Measurements from ENCODE around the gene PCDH19. TPM values are rescaled to one million over a fixed set of nuclear protein-coding genes. Genes with fewer than 3 reads are reported as not detected.

PCDH19 gene
- polyA plus RNA-seq, 2 of the 4 experiments (the other 2 are of a cell fraction): 0.01 to 0.03 TPM

DNA sequence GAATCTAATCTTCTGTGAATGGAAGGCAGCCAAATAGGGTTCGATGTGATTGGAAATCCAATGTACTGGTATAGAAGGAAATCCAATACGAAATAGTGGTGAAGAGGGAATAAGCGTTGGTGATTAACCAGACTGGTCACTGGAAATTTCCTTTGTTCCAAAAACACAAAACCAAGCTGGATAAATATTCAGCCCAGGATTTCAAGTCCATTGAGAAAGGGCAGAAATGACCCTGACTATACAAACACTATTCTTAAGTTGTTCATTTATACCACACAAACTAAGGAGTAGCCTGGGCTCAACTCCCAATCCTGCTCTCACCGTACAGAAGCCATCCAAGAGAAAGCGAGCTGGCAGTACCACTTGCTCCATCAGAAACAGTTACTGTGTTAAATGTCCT lies 32.2 kb downstream of the PCDH19 start:
- DNase-seq (ENCODE audit: low read depth in 1 of 2, low spot score in 1 of 2) (no peak), ATAC-seq (no peak), FAIRE-seq (no peak)
- ChIA-PET POLR2A (no interaction called here), CTCF (interaction anchor here (1.3 to 2.2 kb wide), 2 partner anchors 10 to 14 kb away, joined by 3 to 9 read pairs; no protein-coding TSS in a partner anchor)
- no peaks in the 10 kb centered on the region for H3K9me3 ChIP-seq
- TF ChIP-seq, protein P1, sequence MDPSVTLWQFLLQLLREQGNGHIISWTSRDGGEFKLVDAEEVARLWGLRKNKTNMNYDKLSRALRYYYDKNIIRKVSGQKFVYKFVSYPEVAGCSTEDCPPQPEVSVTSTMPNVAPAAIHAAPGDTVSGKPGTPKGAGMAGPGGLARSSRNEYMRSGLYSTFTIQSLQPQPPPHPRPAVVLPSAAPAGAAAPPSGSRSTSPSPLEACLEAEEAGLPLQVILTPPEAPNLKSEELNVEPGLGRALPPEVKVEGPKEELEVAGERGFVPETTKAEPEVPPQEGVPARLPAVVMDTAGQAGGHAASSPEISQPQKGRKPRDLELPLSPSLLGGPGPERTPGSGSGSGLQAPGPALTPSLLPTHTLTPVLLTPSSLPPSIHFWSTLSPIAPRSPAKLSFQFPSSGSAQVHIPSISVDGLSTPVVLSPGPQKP (IDR thresholded peaks at IDR 0.05; ENCODE audit: low read depth, low read length): no peak
- no peak for TF ChIP-seq NFE2L2 (conservative IDR thresholded peaks at IDR 0.05; ENCODE audit: low read length)
- H3K4me1 ChIP-seq: no peaks in the 10 kb centered on the region
- no peak overlapping the region for H3K4me3 ChIP-seq
- H3K27ac ChIP-seq: no peak overlapping the region
- H3K4me2 ChIP-seq: no peak overlapping the region
- WGBS (ENCODE audit: missing lambda C conversion rate): 14% methylated on average over 5 of the region's 5 CpGs

DNA sequence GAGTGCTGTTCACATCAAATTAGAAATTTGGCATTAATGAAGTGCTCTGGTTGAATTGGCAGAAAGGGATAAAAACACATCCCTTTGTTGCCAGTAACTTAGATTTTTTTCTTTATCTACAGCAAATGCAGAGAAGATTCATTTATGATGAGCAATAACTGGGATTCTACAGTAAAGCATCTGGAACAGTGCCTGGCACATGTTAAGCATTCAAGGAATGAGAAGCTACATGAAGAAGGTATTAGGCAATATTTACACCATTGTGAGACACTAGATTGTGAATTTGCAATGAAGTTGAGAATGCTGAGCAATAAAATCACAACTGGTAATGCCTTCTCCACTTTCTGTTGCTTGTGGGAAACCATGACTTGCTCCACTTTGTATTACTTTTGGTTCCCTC lies 33.5 kb downstream of the PCDH19 start:
- ATAC-seq (no peak), DNase-seq (ENCODE audit: low read depth in 1 of 2, low spot score in 1 of 2) (no peak), FAIRE-seq (no peak)
- Histone ChIP-seq H3K4me1 (no peaks in the 10 kb centered on the region), H3K4me2 (no peak overlapping the region), H3K9me3 (no peaks in the 10 kb centered on the region), H3K4me3 (no peak overlapping the region), H3K27ac (no peak overlapping the region)
- POLR2A ChIA-PET: no interaction called here
- TF ChIP-seq JUN (IDR thresholded peaks at IDR 0.05) (no peak), CEBPB (IDR thresholded peaks at IDR 0.05) (no peak)
- TF ChIP-seq, protein P1 (IDR thresholded peaks at IDR 0.05; ENCODE audit: low read depth, low read length): no peak
- TF ChIP-seq, protein P2, sequence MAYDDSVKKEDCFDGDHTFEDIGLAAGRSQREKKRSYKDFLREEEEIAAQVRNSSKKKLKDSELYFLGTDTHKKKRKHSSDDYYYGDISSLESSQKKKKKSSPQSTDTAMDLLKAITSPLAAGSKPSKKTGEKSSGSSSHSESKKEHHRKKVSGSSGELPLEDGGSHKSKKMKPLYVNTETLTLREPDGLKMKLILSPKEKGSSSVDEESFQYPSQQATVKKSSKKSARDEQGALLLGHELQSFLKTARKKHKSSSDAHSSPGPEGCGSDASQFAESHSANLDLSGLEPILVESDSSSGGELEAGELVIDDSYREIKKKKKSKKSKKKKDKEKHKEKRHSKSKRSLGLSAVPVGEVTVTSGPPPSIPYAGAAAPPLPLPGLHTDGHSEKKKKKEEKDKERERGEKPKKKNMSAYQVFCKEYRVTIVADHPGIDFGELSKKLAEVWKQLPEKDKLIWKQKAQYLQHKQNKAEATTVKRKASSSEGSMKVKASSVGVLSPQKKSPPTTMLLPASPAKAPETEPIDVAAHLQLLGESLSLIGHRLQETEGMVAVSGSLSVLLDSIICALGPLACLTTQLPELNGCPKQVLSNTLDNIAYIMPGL (CRISPR knock-in tag; IDR thresholded peaks at IDR 0.05; ENCODE audit: borderline replicate concordance): no peak
- CTCF ChIA-PET: interaction anchor here (1.0 kb wide), 1 partner anchor 8 kb away, joined by 3 read pairs; no protein-coding TSS in a partner anchor

DNA sequence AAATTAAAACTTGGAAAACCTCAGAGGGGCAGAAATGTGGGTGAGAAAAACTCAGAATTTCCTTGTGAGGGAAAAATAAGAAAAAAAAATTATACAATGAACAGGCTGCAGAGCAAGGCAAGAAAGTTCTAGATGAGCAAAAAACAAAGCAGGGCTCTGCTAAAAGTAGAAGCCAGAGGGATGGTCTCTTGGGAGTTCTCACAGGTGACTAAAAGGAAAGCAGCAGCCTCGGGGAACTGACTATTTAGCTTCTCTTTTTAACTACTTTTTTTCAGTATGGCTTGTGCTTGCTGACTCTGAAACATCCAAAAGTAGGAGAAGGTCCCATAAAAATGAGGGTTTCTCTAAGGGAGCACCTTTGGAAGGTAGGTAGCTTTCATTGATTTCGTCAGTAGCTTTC lies 36.4 kb downstream of the PCDH19 start:
- FAIRE-seq (no peak), ATAC-seq (no peak), DNase-seq (ENCODE audit: low read depth in 1 of 2, low spot score in 1 of 2) (no peak)
- 3% methylated on average over 2 of the region's 2 CpGs for WGBS (ENCODE audit: missing lambda C conversion rate)
- ChIA-PET POLR2A (no interaction called here), CTCF (no interaction called here)
- Histone ChIP-seq H3K4me1 (no peaks in the 10 kb centered on the region), H3K27ac (no peak overlapping the region), H3K9me3 (no peaks in the 10 kb centered on the region), H3K4me2 (no peak overlapping the region), H3K4me3 (no peak overlapping the region)
- TF ChIP-seq GATA3 (IDR thresholded peaks at IDR 0.05; ENCODE audit: borderline replicate concordance) (no peak), HOXA7 (CRISPR knock-in tag; IDR thresholded peaks at IDR 0.05) (no peak), HOXB5 (CRISPR knock-in tag; IDR thresholded peaks at IDR 0.05) (no peak), EHMT2 (IDR thresholded peaks at IDR 0.05; ENCODE audit: low read depth) (no peak), MYC (IDR thresholded peaks at IDR 0.05; ENCODE audit: borderline replicate concordance, low read length) (no peak), ESRRA (IDR thresholded peaks at IDR 0.05; ENCODE audit: borderline replicate concordance, low read length) (no peak), CHD2 (IDR thresholded peaks at IDR 0.05; ENCODE audit: low read length, partially characterized antibody) (no peak), RARB (CRISPR knock-in tag; IDR thresholded peaks at IDR 0.05) (no peak), TP53 (CRISPR knock-in tag; IDR thresholded peaks at IDR 0.05) (no peak), NFE2L2 (conservative IDR thresholded peaks at IDR 0.05; ENCODE audit: low read length) (no peak)
- TF ChIP-seq, protein P3, sequence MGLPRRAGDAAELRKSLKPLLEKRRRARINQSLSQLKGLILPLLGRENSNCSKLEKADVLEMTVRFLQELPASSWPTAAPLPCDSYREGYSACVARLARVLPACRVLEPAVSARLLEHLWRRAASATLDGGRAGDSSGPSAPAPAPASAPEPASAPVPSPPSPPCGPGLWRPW (IDR thresholded peaks at IDR 0.05): no peak
- TF ChIP-seq, protein P4, sequence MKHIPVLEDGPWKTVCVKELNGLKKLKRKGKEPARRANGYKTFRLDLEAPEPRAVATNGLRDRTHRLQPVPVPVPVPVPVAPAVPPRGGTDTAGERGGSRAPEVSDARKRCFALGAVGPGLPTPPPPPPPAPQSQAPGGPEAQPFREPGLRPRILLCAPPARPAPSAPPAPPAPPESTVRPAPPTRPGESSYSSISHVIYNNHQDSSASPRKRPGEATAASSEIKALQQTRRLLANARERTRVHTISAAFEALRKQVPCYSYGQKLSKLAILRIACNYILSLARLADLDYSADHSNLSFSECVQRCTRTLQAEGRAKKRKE (CRISPR knock-in tag; IDR thresholded peaks at IDR 0.05; ENCODE audit: low read depth): no peak
